Erythroblast (primary cell): ENCODE measurements around the gene BASP1.

Experiments
- GATA1 ChIP-seq: IDR thresholded peaks from 2 replicates; pipeline ENCODE4 v1.6.1; 2011; ENCODE audit warnings: low read depth, mild to moderate bottlenecking, control low read depth, low read length, moderate library complexity
- POLR2A ChIP-seq: IDR thresholded peaks from 2 replicates; pipeline ENCODE4 v1.6.1; 2011; ENCODE audit warnings: mild to moderate bottlenecking, low read length

DNA sequence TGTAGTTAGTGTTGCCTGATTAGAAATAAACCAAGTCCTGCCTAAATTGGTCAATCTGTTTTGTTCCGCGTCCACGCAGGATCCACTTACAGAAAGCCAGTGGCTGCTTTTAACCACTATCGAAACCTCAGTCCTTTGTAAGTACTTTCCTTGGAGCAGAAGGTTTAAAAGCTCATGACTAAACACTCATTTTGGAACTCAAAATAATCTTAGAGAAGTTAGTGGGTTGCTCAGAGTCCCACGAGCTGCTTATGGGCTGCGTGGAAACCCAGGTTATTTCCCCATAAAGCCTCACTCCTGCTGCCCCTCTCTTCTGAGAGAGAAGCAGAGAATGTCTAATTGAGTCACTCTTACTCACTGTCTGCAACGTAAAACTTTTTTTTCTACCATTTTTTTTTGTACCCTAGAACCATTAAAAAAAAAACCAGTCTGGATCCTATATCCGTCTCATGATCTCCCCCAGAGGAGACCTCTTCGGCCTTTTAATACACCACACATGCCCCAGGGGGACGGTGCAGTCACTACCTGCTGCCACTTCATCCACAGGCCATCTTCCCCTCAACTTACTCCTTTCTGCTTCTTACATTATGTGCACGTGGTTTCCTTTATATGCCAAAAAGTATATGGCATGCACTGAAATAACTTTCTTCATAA lies 7.6 kb downstream of the BASP1 start:
- TF ChIP-seq POLR2A: no peak
- no peak for TF ChIP-seq GATA1
